IMR-90 (cell line): Measurements from ENCODE around the gene KRTAP5-10. TPM values are rescaled to one million over a fixed set of nuclear protein-coding genes. Genes with fewer than 3 reads are reported as not detected.

Source experiments
- ATAC-seq: fragments of 200-7000 bp; cut with Tn5 transposase; 2 replicates; pipeline ENCODE4 v1.9.1; 2020; ENCODE audit warnings: low read depth, mild to moderate bottlenecking, moderate library complexity
- BruUV-seq: library from RNA; stranded (reverse); fragments of 400-500 nt; replicated peaks from 2 replicates; lab custom pipeline; 2021; lab: Mats Ljungman, UMichigan
- CTCF ChIA-PET: fragments of 300-600 bp; formaldehyde crosslinking; extraction: SDS; loops from one replicate; lab custom pipeline; 2021; ENCODE audit warnings: antibody characterized with exemption; lab: Yijun Ruan, JAX
- POLR2A ChIA-PET: fragments of 300-600 bp; sonication (Branson Sonifier 250); formaldehyde crosslinking; loops from one replicate; lab custom pipeline; 2022; ENCODE audit warnings: antibody characterized with exemption; ENCODE audit not compliant: unreplicated experiment; lab: Charles Lee
- DNase-seq: peaks from one replicate; pipeline ENCODE4 v3.0.0; 2013
- H2AFZ ChIP-seq: replicated peaks from 2 replicates; pipeline ENCODE3; 2013; ENCODE audit warnings: low read length, mild to moderate bottlenecking; ENCODE audit not compliant: poor library complexity
- H2AK5ac ChIP-seq: 2 replicates; pipeline ENCODE4 v1.6.1; 2013; ENCODE audit warnings: low read depth, low read length, inconsistent platforms
- H2AK9ac ChIP-seq: replicated peaks from 2 replicates; pipeline ENCODE3; 2013; ENCODE audit warnings: mild to moderate bottlenecking, low read depth, low read length, moderate library complexity; ENCODE audit not compliant: poor library complexity
- H2BK120ac ChIP-seq: 2 replicates; pipeline ENCODE4 v1.6.1; 2013; ENCODE audit warnings: low read depth, low read length, inconsistent platforms
- H2BK15ac ChIP-seq: 3 replicates; pipeline ENCODE4 v1.6.1; 2013; ENCODE audit warnings: low read depth, low read length, inconsistent platforms
- H2BK20ac ChIP-seq: 2 replicates; pipeline ENCODE4 v1.6.1; 2013; ENCODE audit warnings: low read depth, mild to moderate bottlenecking, inconsistent platforms, low read length, moderate library complexity
- H2BK5ac ChIP-seq: 2 replicates; pipeline ENCODE4 v1.6.1; 2013; ENCODE audit warnings: mild to moderate bottlenecking, low read depth, low read length, inconsistent platforms; ENCODE audit not compliant: poor library complexity, severe bottlenecking
- H3K14ac ChIP-seq: replicated peaks from 2 replicates; pipeline ENCODE4 v1.6.1; 2013; ENCODE audit warnings: low read depth, low read length, inconsistent platforms
- H3K18ac ChIP-seq: 2 replicates; pipeline ENCODE4 v1.6.1; 2013; ENCODE audit warnings: low read depth, low read length, control low read depth
- H3K23ac ChIP-seq: 2 replicates; pipeline ENCODE4 v1.6.1; 2013; ENCODE audit warnings: low read depth, low read length, inconsistent platforms
- H3K27ac ChIP-seq: 2 replicates; pipeline ENCODE4 v1.5.1; 2013; ENCODE audit warnings: mild to moderate bottlenecking, control low read depth, low read length; ENCODE audit not compliant: insufficient read depth
- H3K27me3 ChIP-seq: 2 replicates; pipeline ENCODE4 v1.6.1; 2013; ENCODE audit warnings: low read length; ENCODE audit not compliant: control insufficient read depth, insufficient read depth
- H3K36me3 ChIP-seq: 2 replicates; pipeline ENCODE4 v1.6.1; 2013; ENCODE audit warnings: low read length, mixed read lengths; ENCODE audit not compliant: control insufficient read depth, insufficient read depth
- H3K4ac ChIP-seq: 2 replicates; pipeline ENCODE4 v1.6.1; 2013; ENCODE audit warnings: low read depth, low read length, inconsistent platforms
- H3K4me1 ChIP-seq: 2 replicates; pipeline ENCODE4 v1.6.1; 2013; ENCODE audit warnings: low read length, mixed read lengths; ENCODE audit not compliant: control insufficient read depth, insufficient read depth
- H3K4me2 ChIP-seq: 2 replicates; pipeline ENCODE4 v1.6.1; 2013; ENCODE audit warnings: low read depth, mild to moderate bottlenecking, control low read depth, low read length, moderate library complexity
- H3K4me3 ChIP-seq: 2 replicates; pipeline ENCODE4 v1.5.1; 2013; ENCODE audit warnings: low read depth, mild to moderate bottlenecking, control low read depth, low read length, moderate library complexity; ENCODE audit not compliant: insufficient read depth
- H3K56ac ChIP-seq: 2 replicates; pipeline ENCODE4 v1.6.1; 2013; ENCODE audit warnings: low read length, inconsistent platforms; ENCODE audit not compliant: insufficient read depth; ENCODE audit errors: extremely low read depth
- H3K79me1 ChIP-seq, 2 experiments: 2 replicates each; pipeline ENCODE4 v1.6.1; 2013; ENCODE audit warnings: low read length in 2 of 2, inconsistent platforms in 1 of 2, low read depth in 1 of 2
- H3K9ac ChIP-seq: 2 replicates; pipeline ENCODE4 v1.6.1; 2013; ENCODE audit warnings: low read depth, low read length, control low read depth
- H3K9me1 ChIP-seq: 2 replicates; pipeline ENCODE4 v1.6.1; 2013; ENCODE audit warnings: low read length, inconsistent platforms; ENCODE audit not compliant: insufficient read depth
- H3K9me3 ChIP-seq: 2 replicates; pipeline ENCODE4 v1.6.1; 2013; ENCODE audit warnings: low read length; ENCODE audit not compliant: control insufficient read depth, insufficient read depth
- H4K20me1 ChIP-seq: 2 replicates; pipeline ENCODE4 v1.6.1; 2013; ENCODE audit warnings: low read length, inconsistent platforms; ENCODE audit not compliant: insufficient read depth
- H4K5ac ChIP-seq: 2 replicates; pipeline ENCODE4 v1.6.1; 2013; ENCODE audit warnings: mild to moderate bottlenecking, low read depth, low read length, control low read depth
- H4K8ac ChIP-seq, 2 experiments: 2 replicates each; pipeline ENCODE4 v1.6.1; 2013; ENCODE audit warnings: low read depth in 2 of 2, low read length in 2 of 2, control low read depth in 1 of 2, inconsistent platforms in 1 of 2
- H4K91ac ChIP-seq: 2 replicates; pipeline ENCODE4 v1.6.1; 2013; ENCODE audit warnings: low read depth, low read length, inconsistent platforms; ENCODE audit not compliant: insufficient read depth
- MAFK ChIP-seq: IDR thresholded peaks from 2 replicates; pipeline ENCODE4 v1.6.1; 2012; ENCODE audit warnings: low read depth, low read length, improper control_type of control experiment
- RCOR1 ChIP-seq: IDR thresholded peaks from 2 replicates; pipeline ENCODE4 v1.6.1; 2012; ENCODE audit warnings: mild to moderate bottlenecking, low read length, improper control_type of control experiment; ENCODE audit not compliant: insufficient replicate concordance
- dilution Hi-C: fragments of 300-500 bp; cut with HindIII; formaldehyde crosslinking; loops from one replicate; pipeline ENCODE4 v1.14.3; 2018; ENCODE audit warnings: low sequenced_read_pairs; ENCODE audit not compliant: unreplicated experiment
- in situ Hi-C: fragments of 300-500 bp; cut with MboI; formaldehyde crosslinking; loops from 3 replicates; pipeline ENCODE4 v1.14.3; 2019; ENCODE audit warnings: low sequenced_read_pairs, inconsistent platforms, mixed read lengths
- intact Hi-C: fragments of 100-400 bp; cut with micrococcal nuclease; formaldehyde crosslinking; loops from 2 replicates; pipeline ENCODE4 v1.10.0; 2022
- polyA plus RNA-seq, 3 experiments: library from polyadenylated mRNA; depleted of rRNA; stranded (reverse); fragments of >200 nt; gene quantifications; 2 replicates each; pipeline ENCODE4 v1.2.3, GENCODE V29; 2012; ENCODE audit warnings: low replicate concordance in 1 of 3
- total RNA-seq: library from RNA; depleted of rRNA; stranded (reverse); fragments of >200 nt; gene quantifications from 2 replicates; pipeline ENCODE4 v1.2.3, GENCODE V29; 2012

The KRTAP5-10 gene
- total and polyA plus RNA-seq, 2 of the 4 experiments (the other 2 are of a cell fraction), result not detected

DNA sequence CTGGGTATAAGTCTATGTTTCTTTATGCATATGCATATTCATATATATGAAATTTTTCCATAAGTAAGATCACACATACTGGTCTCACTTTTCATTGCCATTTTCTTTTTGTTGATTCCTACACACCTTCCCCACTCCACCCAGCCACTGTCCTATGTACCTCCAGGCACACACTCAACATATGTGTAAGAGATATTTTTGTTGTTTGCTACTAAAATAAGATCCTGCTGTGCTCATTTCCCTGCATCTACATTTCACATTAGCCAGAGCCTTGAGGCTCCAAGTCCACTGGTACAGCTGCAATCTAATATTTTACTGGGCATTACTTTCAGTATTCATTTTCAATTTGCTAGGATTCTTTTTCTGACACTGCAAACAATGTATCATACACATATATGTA, 8.1 kb upstream of the KRTAP5-10 start:
- DNase-seq (no peak), ATAC-seq (no peak)
- dilution Hi-C loops, result no loop called here
- Histone ChIP-seq H3K36me3 (no peaks in the 10 kb centered on the region), H2BK20ac (no peak overlapping the region), H2AK9ac (no peak overlapping the region), H3K9me1 (no peaks in the 10 kb centered on the region), H4K8ac (no peak overlapping the region), H3K4me1 (no peaks in the 10 kb centered on the region), H4K5ac (no peak overlapping the region), H3K14ac (no peak overlapping the region), H2AK5ac (no peak overlapping the region), H3K4me3 (no peak overlapping the region), H3K4ac (no peak overlapping the region), H2BK15ac (no peak overlapping the region), H3K27ac (no peak overlapping the region), H3K23ac (no peak overlapping the region), H4K91ac (no peak overlapping the region), H2AFZ (no peak overlapping the region), H3K9me3 (no peaks in the 10 kb centered on the region), H3K56ac (no peak overlapping the region), H3K79me1 (no peaks in the 10 kb centered on the region), H2BK5ac (no peak overlapping the region), H3K27me3 (0 out of 2 replicates have a peak, but pooled peaks cover 3% of the 10 kb centered on the region), H2BK120ac (no peak overlapping the region), H3K9ac (no peak overlapping the region), H4K20me1 (no peaks in the 10 kb centered on the region), H3K4me2 (no peak overlapping the region), H3K18ac (no peak overlapping the region)
- in situ Hi-C loops, result no loop called here
- BruUV-seq, result no TSS peak
- intact Hi-C loops, result no loop called here
- CTCF ChIA-PET, result no interaction called here
- TF ChIP-seq MAFK (no peak), RCOR1 (no peak)
- POLR2A ChIA-PET, result interaction anchor here (0.6 kb wide), 1 partner anchor 1753 kb away, joined by 3 read pairs; no protein-coding TSS in a partner anchor
